Hepatocyte (in vitro differentiated cells): Measurements from ENCODE around the gene PHYHIPL. TPM values are rescaled to one million over a fixed set of nuclear protein-coding genes. Genes with fewer than 3 reads are reported as not detected.
A peak's percentile ranks its signal among the peaks of the same experiment; 100 is the strongest.

Experiments
- DNase-seq: peaks from one replicate; pipeline ENCODE4 v3.0.0-alpha.2; 2016; ENCODE audit warnings: low spot score
- H2AFZ ChIP-seq: fragments of 200-600 bp; sonication (generic); 2 replicates; pipeline ENCODE4 v1.6.0; 2016; ENCODE audit warnings: antibody characterized with exemption, mild to moderate bottlenecking
- H3K27ac ChIP-seq: fragments of 200-600 bp; sonication (generic); 2 replicates; pipeline ENCODE4 v1.5.1; 2016; ENCODE audit warnings: mild to moderate bottlenecking
- H3K27me3 ChIP-seq: fragments of 200-600 bp; sonication (generic); 2 replicates; pipeline ENCODE4 v1.6.1; 2016
- H3K36me3 ChIP-seq: fragments of 200-600 bp; sonication (generic); replicated peaks from 2 replicates; pipeline ENCODE4 v1.5.1; 2016; ENCODE audit warnings: low read depth; ENCODE audit not compliant: insufficient read depth
- H3K4me1 ChIP-seq: fragments of 200-600 bp; sonication (generic); 2 replicates; pipeline ENCODE4 v1.5.1; 2016; ENCODE audit warnings: mild to moderate bottlenecking, moderate library complexity; ENCODE audit not compliant: insufficient read depth
- H3K4me2 ChIP-seq: fragments of 200-600 bp; sonication (generic); 2 replicates; pipeline ENCODE4 v1.6.0; 2016
- H3K4me3 ChIP-seq: fragments of 200-600 bp; sonication (generic); 2 replicates; pipeline ENCODE4 v1.5.1; 2016; ENCODE audit warnings: mild to moderate bottlenecking
- H3K79me2 ChIP-seq: fragments of 200-600 bp; sonication (generic); 2 replicates; pipeline ENCODE4 v1.6.0; 2017; ENCODE audit warnings: mild to moderate bottlenecking
- H3K9me2 ChIP-seq: fragments of 200-600 bp; sonication (generic); replicated peaks from 2 replicates; pipeline ENCODE4 v1.6.0; 2017; ENCODE audit warnings: mild to moderate bottlenecking; ENCODE audit not compliant: insufficient read depth
- H3K9me3 ChIP-seq: fragments of 200-600 bp; sonication (generic); 2 replicates; pipeline ENCODE4 v1.5.1; 2016; ENCODE audit warnings: low read depth, mild to moderate bottlenecking
- H4K20me1 ChIP-seq: fragments of 200-600 bp; sonication (generic); 2 replicates; pipeline ENCODE4 v1.6.0; 2016; ENCODE audit warnings: mild to moderate bottlenecking; ENCODE audit not compliant: insufficient read depth, poor library complexity, severe bottlenecking
- CTCF ChIP-seq: fragments of 200-600 bp; sonication (generic); IDR thresholded peaks from 2 replicates; pipeline ENCODE4 v1.5.1; 2016; ENCODE audit warnings: antibody characterized with exemption, mild to moderate bottlenecking; ENCODE audit not compliant: poor library complexity
- EZH2 ChIP-seq: fragments of 200-600 bp; sonication (generic); IDR thresholded peaks from 2 replicates; pipeline ENCODE4 v1.6.1; 2016; ENCODE audit warnings: antibody characterized with exemption, mild to moderate bottlenecking, borderline replicate concordance
- EZH2phosphoT487 ChIP-seq: fragments of 200-600 bp; sonication (generic); IDR thresholded peaks from one replicate; pipeline ENCODE4 v1.6.1; 2018; ENCODE audit warnings: antibody characterized with exemption, mild to moderate bottlenecking, low read depth, moderate library complexity; ENCODE audit not compliant: unreplicated experiment, severe bottlenecking
- WGBS: methylation state at CpG from one replicate; pipeline ENCODE4 v1.1.6; 2016; ENCODE audit warnings: low lambda C conversion rate; ENCODE audit errors: missing lambda C conversion rate; 5-methylcytosine and 5-hydroxymethylcytosine counted together
- polyA plus RNA-seq: library from polyadenylated mRNA; unstranded; fragments of >200 nt; fragmentation: Nextera tagmentation; extraction: Ambion mirVana; gene quantifications from 2 replicates; pipeline ENCODE4 v1.2.1, GENCODE V29; 2016
- total RNA-seq: library from RNA; depleted of rRNA; stranded (reverse); fragments of >200 nt; gene quantifications from 2 replicates; pipeline ENCODE4 v1.2.3, GENCODE V29; 2014

The PHYHIPL gene
- total and polyA plus RNA-seq, 2 experiments from 2014 or later, result 5.9 to 6.8 TPM

- Histone ChIP-seq H3K27me3 (no peaks in the 10 kb centered on the region), H3K9me3 (no peaks in the 10 kb centered on the region), H4K20me1 (no peaks in the 10 kb centered on the region), H3K4me2 (no peak overlapping the region), H3K9me2 (no peaks in the 10 kb centered on the region), H3K27ac (no peak overlapping the region), H3K79me2 (no peaks in the 10 kb centered on the region), H3K4me1 (no peaks in the 10 kb centered on the region), H3K4me3 (no peak overlapping the region), H3K36me3 (no peaks in the 10 kb centered on the region), H2AFZ (no peak overlapping the region)
- TF ChIP-seq EZH2 (no peak), EZH2phosphoT487 (no peak), CTCF (no peak)
- DNase-seq, result no peak
- 100% methylated on average over 2 of the region's 2 CpGs for WGBS
These were observed 20.9 kb upstream of the PHYHIPL start for GRCh38 chr10:59155556-59155955.

DNA sequence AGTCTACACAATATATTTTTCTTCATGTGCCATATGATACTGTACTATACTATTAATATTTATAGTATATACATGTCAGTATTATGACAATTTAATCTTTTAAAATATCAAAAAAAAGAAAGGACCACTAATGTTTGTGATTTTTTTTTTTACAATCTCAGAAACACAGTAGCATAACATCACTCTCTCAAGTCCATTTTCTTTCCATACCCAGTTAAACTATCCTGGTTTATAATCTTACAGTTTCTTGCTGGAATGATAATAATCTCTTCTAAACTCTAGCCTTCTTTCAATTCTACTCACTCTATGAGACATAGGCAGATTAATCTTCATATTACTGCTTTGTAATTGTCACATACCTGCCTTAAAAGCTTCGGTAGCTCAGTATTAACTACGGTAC, 8.9 kb upstream of the PHYHIPL start:
- H3K36me3 ChIP-seq, result no peaks in the 10 kb centered on the region
- H3K4me3 ChIP-seq, result no peak overlapping the region
- TF ChIP-seq EZH2, result no peak
- TF ChIP-seq CTCF, result no peak
- TF ChIP-seq EZH2phosphoT487, result no peak
- 87% methylated on average over 2 of the region's 2 CpGs for WGBS
- no peak overlapping the region for H3K4me2 ChIP-seq
- H3K27me3 ChIP-seq, result no peaks in the 10 kb centered on the region
- H2AFZ ChIP-seq, result no peak overlapping the region
- H4K20me1 ChIP-seq, result no peaks in the 10 kb centered on the region
- no peak overlapping the region for H3K27ac ChIP-seq
- no peaks in the 10 kb centered on the region for H3K9me3 ChIP-seq
- H3K79me2 ChIP-seq, result no peaks in the 10 kb centered on the region
- H3K4me1 ChIP-seq, result no peaks in the 10 kb centered on the region
- DNase-seq, result no peak
- H3K9me2 ChIP-seq, result no peaks in the 10 kb centered on the region

DNA sequence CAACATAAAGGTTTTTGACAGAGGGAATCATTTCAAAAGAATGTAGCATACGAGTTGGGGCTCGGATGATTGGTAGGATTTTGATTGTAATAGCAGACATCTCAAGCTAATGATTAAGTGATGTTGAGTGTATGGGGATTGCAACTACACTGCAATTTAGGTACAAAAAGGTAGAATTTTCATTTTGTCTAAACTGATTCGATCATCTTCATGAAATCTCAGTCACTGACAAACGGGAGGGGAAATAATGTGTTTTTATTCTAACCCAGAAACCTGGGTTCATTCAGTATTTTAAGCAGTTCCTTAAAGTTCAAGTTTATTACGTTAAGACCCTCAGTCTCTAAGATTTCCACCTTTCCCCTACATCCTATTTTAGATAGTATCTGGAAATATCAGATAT, 3.9 kb upstream of the PHYHIPL start:
- no peaks in the 10 kb centered on the region for H3K36me3 ChIP-seq
- H3K4me3 ChIP-seq, result no peak overlapping the region
- H2AFZ ChIP-seq, result no peak overlapping the region
- H3K27ac ChIP-seq, result no peak overlapping the region
- TF ChIP-seq EZH2phosphoT487 (no peak), CTCF (no peak), EZH2 (no peak)
- 92% methylated on average over 5 of the region's 5 CpGs for WGBS
- no peaks in the 10 kb centered on the region for H3K4me1 ChIP-seq
- H4K20me1 ChIP-seq, result no peaks in the 10 kb centered on the region
- no peak for DNase-seq
- no peaks in the 10 kb centered on the region for H3K9me3 ChIP-seq
- no peaks in the 10 kb centered on the region for H3K27me3 ChIP-seq
- no peak overlapping the region for H3K4me2 ChIP-seq
- H3K9me2 ChIP-seq, result no peaks in the 10 kb centered on the region
- peaks cover 8% of the 10 kb centered on the region for H3K79me2 ChIP-seq

DNA sequence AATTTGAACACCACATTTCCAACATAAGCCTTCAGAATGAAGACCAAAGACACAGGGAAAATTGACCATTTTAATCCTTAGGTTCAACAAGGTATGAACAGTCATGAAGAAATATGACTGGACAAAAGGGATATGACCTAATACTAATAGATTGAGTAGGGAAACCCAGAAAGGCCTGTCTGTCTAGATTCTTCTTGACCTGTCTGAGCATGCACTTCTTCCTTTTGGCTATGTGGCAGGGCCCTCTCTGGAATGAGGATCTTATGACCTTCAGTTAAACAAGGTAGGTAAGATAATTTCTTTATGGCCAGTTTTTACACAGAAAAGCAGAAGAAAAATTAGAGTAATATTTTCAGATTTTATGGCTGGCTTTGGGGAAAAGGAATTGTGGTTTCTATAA, 3.0 kb upstream of the PHYHIPL start:
- Histone ChIP-seq H3K36me3 (no peaks in the 10 kb centered on the region), H2AFZ (no peak overlapping the region), H3K27me3 (no peaks in the 10 kb centered on the region), H3K9me2 (no peaks in the 10 kb centered on the region), H4K20me1 (no peaks in the 10 kb centered on the region), H3K79me2 (peaks cover 13% of the 10 kb centered on the region), H3K27ac (no peak overlapping the region), H3K4me1 (no peaks in the 10 kb centered on the region), H3K4me2 (peak overlapping the region; percentile 91), H3K4me3 (no peak overlapping the region), H3K9me3 (no peaks in the 10 kb centered on the region)
- no peak for DNase-seq
- TF ChIP-seq EZH2, result no peak
- TF ChIP-seq CTCF, result no peak
- no peak for TF ChIP-seq EZH2phosphoT487
